ENCODE data around the gene SGF29.

DNA sequence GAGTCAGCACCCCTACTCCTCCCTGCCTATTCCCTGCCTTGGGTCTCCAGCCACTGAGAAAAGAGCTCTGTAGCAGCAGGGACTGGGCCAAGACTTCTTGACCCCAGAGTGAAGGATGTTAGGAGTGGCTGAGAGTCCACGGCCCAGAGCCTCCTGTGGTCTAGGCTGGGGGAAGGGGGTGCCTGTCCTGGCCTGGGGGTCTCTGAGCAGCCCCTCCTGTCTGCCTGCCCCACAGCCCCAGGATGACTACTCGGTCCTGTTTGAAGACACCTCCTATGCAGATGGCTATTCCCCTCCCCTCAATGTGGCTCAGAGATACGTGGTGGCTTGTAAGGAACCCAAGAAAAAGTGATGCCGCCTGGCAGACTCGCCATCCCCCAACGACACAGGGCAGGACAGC is 37.6 kb downstream of the SGF29 start:
- no peak for TF ChIP-seq POLR2A (IDR thresholded peaks at IDR 0.05)
- TF ChIP-seq, protein P1, sequence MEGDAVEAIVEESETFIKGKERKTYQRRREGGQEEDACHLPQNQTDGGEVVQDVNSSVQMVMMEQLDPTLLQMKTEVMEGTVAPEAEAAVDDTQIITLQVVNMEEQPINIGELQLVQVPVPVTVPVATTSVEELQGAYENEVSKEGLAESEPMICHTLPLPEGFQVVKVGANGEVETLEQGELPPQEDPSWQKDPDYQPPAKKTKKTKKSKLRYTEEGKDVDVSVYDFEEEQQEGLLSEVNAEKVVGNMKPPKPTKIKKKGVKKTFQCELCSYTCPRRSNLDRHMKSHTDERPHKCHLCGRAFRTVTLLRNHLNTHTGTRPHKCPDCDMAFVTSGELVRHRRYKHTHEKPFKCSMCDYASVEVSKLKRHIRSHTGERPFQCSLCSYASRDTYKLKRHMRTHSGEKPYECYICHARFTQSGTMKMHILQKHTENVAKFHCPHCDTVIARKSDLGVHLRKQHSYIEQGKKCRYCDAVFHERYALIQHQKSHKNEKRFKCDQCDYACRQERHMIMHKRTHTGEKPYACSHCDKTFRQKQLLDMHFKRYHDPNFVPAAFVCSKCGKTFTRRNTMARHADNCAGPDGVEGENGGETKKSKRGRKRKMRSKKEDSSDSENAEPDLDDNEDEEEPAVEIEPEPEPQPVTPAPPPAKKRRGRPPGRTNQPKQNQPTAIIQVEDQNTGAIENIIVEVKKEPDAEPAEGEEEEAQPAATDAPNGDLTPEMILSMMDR (IDR thresholded peaks at IDR 0.05) = no peak
